Right lobe of liver (tissue), 4 donors: ENCODE results near the gene TTC32.

ENCODE experiments used
- CTCF ChIP-seq, 4 donors: fragments of 200-600 bp in 3 of 4; fragments of 450-650 bp in 1 of 4; IDR thresholded peaks; one replicate each; pipeline versions ENCODE4 v1.5.1 to v1.8.0; 2016 to 2022; ENCODE audit warnings: antibody characterized with exemption in 4 of 4, mild to moderate bottlenecking in 2 of 4
- POLR2A ChIP-seq: fragments of 450-650 bp; IDR thresholded peaks from one replicate; pipeline ENCODE4 v1.6.1; 2017; ENCODE audit warnings: antibody characterized with exemption, mild to moderate bottlenecking
- donor health status: DM: no; HTN: no; CAD: no.
- donor health status: DM: no; HTN: no; CAD: no.
- donor health status: DM: no; HTN: yes; CAD: no.

GRCh38 chr2:19866771-19867170 lies 35.0 kb downstream of the TTC32 start:
- TF ChIP-seq CTCF (IDR thresholded peaks at IDR 0.05), result no peak
- TF ChIP-seq POLR2A, result no peak
